ENCODE data around the gene SCARB1.

Gene SCARB1

DNA sequence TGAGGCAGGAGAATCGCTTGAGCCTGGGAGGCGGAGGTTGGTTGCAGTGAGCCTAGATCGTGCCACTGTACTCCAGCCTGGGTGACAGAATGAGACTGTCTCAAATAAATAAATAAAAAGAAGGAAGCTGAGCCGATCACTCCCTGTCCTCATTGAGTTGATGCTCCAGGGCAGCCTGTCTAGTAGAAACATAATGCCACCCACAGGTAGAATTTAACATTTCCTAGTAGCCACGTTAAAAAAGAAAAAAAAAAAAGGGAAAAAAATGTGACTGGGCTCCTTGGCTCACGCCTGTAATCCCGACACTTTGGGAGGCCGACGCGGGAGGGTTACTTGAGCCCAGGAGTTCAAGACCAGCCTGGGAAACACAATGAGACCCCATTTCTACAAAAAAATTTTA lies 135.7 kb downstream of the SCARB1 start:
- H3K27ac Mint-ChIP-seq, result no peak overlapping the region
- TF ChIP-seq, protein P1, sequence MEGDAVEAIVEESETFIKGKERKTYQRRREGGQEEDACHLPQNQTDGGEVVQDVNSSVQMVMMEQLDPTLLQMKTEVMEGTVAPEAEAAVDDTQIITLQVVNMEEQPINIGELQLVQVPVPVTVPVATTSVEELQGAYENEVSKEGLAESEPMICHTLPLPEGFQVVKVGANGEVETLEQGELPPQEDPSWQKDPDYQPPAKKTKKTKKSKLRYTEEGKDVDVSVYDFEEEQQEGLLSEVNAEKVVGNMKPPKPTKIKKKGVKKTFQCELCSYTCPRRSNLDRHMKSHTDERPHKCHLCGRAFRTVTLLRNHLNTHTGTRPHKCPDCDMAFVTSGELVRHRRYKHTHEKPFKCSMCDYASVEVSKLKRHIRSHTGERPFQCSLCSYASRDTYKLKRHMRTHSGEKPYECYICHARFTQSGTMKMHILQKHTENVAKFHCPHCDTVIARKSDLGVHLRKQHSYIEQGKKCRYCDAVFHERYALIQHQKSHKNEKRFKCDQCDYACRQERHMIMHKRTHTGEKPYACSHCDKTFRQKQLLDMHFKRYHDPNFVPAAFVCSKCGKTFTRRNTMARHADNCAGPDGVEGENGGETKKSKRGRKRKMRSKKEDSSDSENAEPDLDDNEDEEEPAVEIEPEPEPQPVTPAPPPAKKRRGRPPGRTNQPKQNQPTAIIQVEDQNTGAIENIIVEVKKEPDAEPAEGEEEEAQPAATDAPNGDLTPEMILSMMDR (IDR thresholded peaks at IDR 0.05), result no peak
- DNase-seq, result no peak

DNA sequence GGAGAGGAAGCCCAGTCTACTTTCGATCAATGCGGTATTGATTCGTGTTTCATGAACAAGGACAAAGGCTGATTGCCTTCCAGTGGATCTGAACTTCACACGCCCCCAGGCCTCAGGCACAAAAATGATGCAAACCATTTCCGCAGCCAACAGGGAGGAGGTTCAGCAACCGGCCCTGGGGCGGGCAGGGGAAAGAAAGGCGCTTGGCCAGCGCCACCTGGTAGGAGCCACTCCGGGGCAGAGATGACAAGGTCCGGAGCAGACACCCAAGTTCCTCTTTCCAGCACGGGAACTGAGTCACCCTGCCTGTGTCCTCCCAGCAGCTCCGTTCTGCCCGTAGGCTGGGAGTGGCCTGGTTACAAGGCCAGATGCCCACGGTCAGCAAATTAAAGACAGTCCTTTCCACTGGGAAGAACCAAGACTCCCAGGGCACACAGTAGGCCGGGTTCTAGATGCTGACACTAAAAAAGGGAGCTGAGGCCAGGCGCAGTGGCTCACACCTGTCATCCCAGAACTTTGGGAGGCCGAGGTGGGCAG lies 136.3 kb downstream of the SCARB1 start:
- Mint-ChIP-seq H3K27ac (no peak overlapping the region), H3K36me3 (ENCODE audit: low read depth) (no peaks in the 10 kb centered on the region), H3K27me3 (ENCODE audit: low read depth, poor library complexity) (peaks cover 24% of the 10 kb centered on the region), H3K9me3 (peaks cover 21% of the 10 kb centered on the region), H3K4me3 (no peak overlapping the region), H3K4me1 (peaks cover 15% of the 10 kb centered on the region)
- DNase-seq, result no peak
- TF ChIP-seq, protein P1 (IDR thresholded peaks at IDR 0.05), result no peak

More for the DNA sequence above, 135.7 kb downstream of the SCARB1 start:
- Mint-ChIP-seq H3K4me1 (peaks cover 21% of the 10 kb centered on the region), H3K27me3 (ENCODE audit: low read depth, poor library complexity) (peaks cover 23% of the 10 kb centered on the region), H3K9me3 (peaks cover 20% of the 10 kb centered on the region), H3K4me3 (no peak overlapping the region), H3K36me3 (ENCODE audit: low read depth) (no peaks in the 10 kb centered on the region)
